GM19099 (cell line): ENCODE results near the gene MEA1.

Experiments used
- POLR2A ChIP-seq: IDR thresholded peaks from 3 replicates; pipeline ENCODE4 v1.6.1; 2011; ENCODE audit warnings: low read depth; ENCODE audit not compliant: insufficient read length; ENCODE audit errors: extremely low read depth

Gene MEA1

GRCh38 chr6:42989923-42990322 is 23.8 kb downstream of the MEA1 start:
- TF ChIP-seq POLR2A = no peak

GRCh38 chr6:42988486-42989020 is 25.2 kb downstream of the MEA1 start:
- no peak for TF ChIP-seq POLR2A

GRCh38 chr6:42987533-42988451 is 26.0 kb downstream of the MEA1 start:
- TF ChIP-seq POLR2A = no peak

GRCh38 chr6:42984924-42985475 is 28.7 kb downstream of the MEA1 start:
- TF ChIP-seq POLR2A = no peak

GRCh38 chr6:42984001-42984923 is 29.5 kb downstream of the MEA1 start, which contains the start of gene PPP2R5D:
Gene PPP2R5D (plus strand): TSS chr6:42984570. CDS start chr6:42984678, 108 bp downstream.
- peak; percentile 93 for TF ChIP-seq POLR2A

GRCh38 chr6:42981836-42982235 is 31.9 kb downstream of the MEA1 start:
- TF ChIP-seq POLR2A = no peak

GRCh38 chr6:42979523-42980177 is 34.1 kb downstream of the MEA1 start:
- no peak for TF ChIP-seq POLR2A

GRCh38 chr6:42978839-42979522 is 34.8 kb downstream of the MEA1 start, which contains the start of gene PEX6:
Gene PEX6 (minus strand): TSS chr6:42979181. CDS start chr6:42979150, 31 bp downstream.
- peak; percentile 89 for TF ChIP-seq POLR2A

- TF ChIP-seq POLR2A = no peak
Measured at GRCh38 chr6:42978487-42978838, 35.3 kb downstream of the MEA1 start.

GRCh38 chr6:42974919-42975505 is 38.7 kb downstream of the MEA1 start:
- TF ChIP-seq POLR2A = no peak

- TF ChIP-seq POLR2A = no peak
Measured at GRCh38 chr6:42973926-42974325, 39.8 kb downstream of the MEA1 start.

GRCh38 chr6:42971746-42972327 is 41.9 kb downstream of the MEA1 start:
- no peak for TF ChIP-seq POLR2A
